ENCODE measurements around the gene TRIM8.

The TRIM8 gene

GRCh38 chr10:102704915-102705314 is 60.6 kb downstream of the TRIM8 start:
- no peak for DNase-seq

- DNase-seq: no peak
Observed at GRCh38 chr10:102705531-102705930, 61.3 kb downstream of the TRIM8 start.
